Measurements from ENCODE around the gene PRDM2. TPM values are rescaled to one million over a fixed set of nuclear protein-coding genes. Genes with fewer than 3 reads are reported as not detected.
A peak's percentile ranks its signal among the peaks of the same experiment; 100 is the strongest.

The PRDM2 gene
- polyA plus RNA-seq, 3 donors = 4.1 to 22.5 (median 7.6) TPM

- Histone ChIP-seq H4K20me1 (ENCODE audit: insufficient read depth, low read length) (no peaks in the 10 kb centered on the region), H3K27me3 (ENCODE audit: control insufficient read depth in 2 of 2, insufficient read depth in 2 of 2, low read length in 2 of 2) (no peaks in the 10 kb centered on the region), H3K4me1 (ENCODE audit: control insufficient read depth in 1 of 2, insufficient read depth in 2 of 2, low read length in 2 of 2) (peaks cover 21 to 31% of the 10 kb centered on the region in 2 donors), H3K27ac (ENCODE audit: low read depth in 1 of 2, low read length in 2 of 2) (no peak overlapping the region), H3K4me2 (replicated peaks; ENCODE audit: extremely low read depth, low read length, poor library complexity, severe bottlenecking) (no peak overlapping the region), H3K36me3 (replicated peaks in 1 of 2; ENCODE audit: control insufficient read depth in 1 of 2, insufficient read depth in 2 of 2, low read length in 2 of 2) (no peaks in the 10 kb centered on the region), H3K4me3 (replicated peaks in 1 of 3; ENCODE audit: low read depth in 2 of 3, low read length in 3 of 3) (no peak overlapping the region), H3K79me2 (ENCODE audit: insufficient read depth, low read length) (peaks cover 69% of the 10 kb centered on the region), H3K9me3 (replicated peaks in 1 of 2; ENCODE audit: control insufficient read depth in 1 of 2, insufficient read depth in 1 of 2, low read length in 2 of 2) (no peaks in the 10 kb centered on the region), H3K9ac (ENCODE audit: insufficient read depth, low read length, poor library complexity, severe bottlenecking) (no peak overlapping the region), H2AFZ (ENCODE audit: insufficient read depth, low read depth, low read length, poor library complexity, severe bottlenecking) (no peak overlapping the region)
- Mint-ChIP-seq H3K27me3 (ENCODE audit: low read depth in 3 of 3) (peaks cover 0 to 3% (median 1%) of the 10 kb centered on the region in 3 donors), H3K9me3 (peaks cover 0 to 4% (median 0%) of the 10 kb centered on the region in 7 donors), H3K4me1 (peaks cover 42% of the 10 kb centered on the region), H3K4me3 (no peak overlapping the region), H3K27ac (peak overlapping the region in 1 of 7 donors; percentile 71), H3K36me3 (peaks cover 0 to 1% of the 10 kb centered on the region in 2 donors)
- TF ChIP-seq CTCF (IDR thresholded peaks at IDR 0.05) = no peak
- WGBS (ENCODE audit: insufficient coverage) = no CpG with 5 or more reads among the region's 2 CpGs
- intact Hi-C loops (cut with micrococcal nuclease) = loop anchor here in 1 of 2 donors (5.0 kb wide), 1 partner anchor 44 kb away; no protein-coding TSS in a partner anchor
- no peak for DNase-seq
Observed at GRCh38 chr1:13703128-13703513, 3.1 kb downstream of the PRDM2 start.

GRCh38 chr1:13703558-13704490 is 3.8 kb downstream of the PRDM2 start:
- peaks cover 76% of the 10 kb centered on the region for H3K79me2 ChIP-seq (ENCODE audit: insufficient read depth, low read length)

More at GRCh38 chr1:13703558-13704490, 3.8 kb downstream of the PRDM2 start:
- H3K9ac ChIP-seq (ENCODE audit: insufficient read depth, low read length, poor library complexity, severe bottlenecking) = no peak overlapping the region
- intact Hi-C loops (cut with micrococcal nuclease) = loop anchor here in 1 of 2 donors (5.0 kb wide), 1 partner anchor 43 kb away; no protein-coding TSS in a partner anchor
- Mint-ChIP-seq H3K27ac (no peak overlapping the region), H3K27me3 (ENCODE audit: low read depth in 3 of 3) (peaks cover 0 to 3% (median 1%) of the 10 kb centered on the region in 3 donors), H3K4me1 (peaks cover 48% of the 10 kb centered on the region), H3K9me3 (peaks cover 0 to 4% (median 0%) of the 10 kb centered on the region in 7 donors), H3K36me3 (peaks cover 0 to 1% of the 10 kb centered on the region in 2 donors), H3K4me3 (no peak overlapping the region)
- no peaks in the 10 kb centered on the region for H4K20me1 ChIP-seq (ENCODE audit: insufficient read depth, low read length)
- DNase-seq = no peak
- no peak overlapping the region for H3K4me3 ChIP-seq (replicated peaks in 1 of 3; ENCODE audit: low read depth in 2 of 3, low read length in 3 of 3)
- WGBS (ENCODE audit: insufficient coverage) = 94% methylated on average over 4 of the region's 9 CpGs
- H3K4me1 ChIP-seq (ENCODE audit: control insufficient read depth in 1 of 2, insufficient read depth in 2 of 2, low read length in 2 of 2) = peaks cover 21 to 31% of the 10 kb centered on the region in 2 donors
- H3K27me3 ChIP-seq (ENCODE audit: control insufficient read depth in 2 of 2, insufficient read depth in 2 of 2, low read length in 2 of 2) = no peaks in the 10 kb centered on the region
- no peak overlapping the region for H3K4me2 ChIP-seq (replicated peaks; ENCODE audit: extremely low read depth, low read length, poor library complexity, severe bottlenecking)
- no peaks in the 10 kb centered on the region for H3K9me3 ChIP-seq (replicated peaks in 1 of 2; ENCODE audit: control insufficient read depth in 1 of 2, insufficient read depth in 1 of 2, low read length in 2 of 2)
- no peak overlapping the region for H2AFZ ChIP-seq (ENCODE audit: insufficient read depth, low read depth, low read length, poor library complexity, severe bottlenecking)
- no peaks in the 10 kb centered on the region for H3K36me3 ChIP-seq (replicated peaks in 1 of 2; ENCODE audit: control insufficient read depth in 1 of 2, insufficient read depth in 2 of 2, low read length in 2 of 2)
- no peak for TF ChIP-seq CTCF (IDR thresholded peaks at IDR 0.05)
- H3K27ac ChIP-seq (ENCODE audit: low read depth in 1 of 2, low read length in 2 of 2) = no peak overlapping the region

All from CD14-positive monocyte (primary cell).